ENCODE data around the gene HNRNPAB.

HNRNPAB gene

GRCh38 chr5:178204182-178204934 is at the start of gene HNRNPAB:
TSS of gene HNRNPAB (plus strand) at chr5:178204533. CDS start at chr5:178204838, 305 bp downstream.
- peak within 1 kb of the TSS; percentile 86 for H3K4me3 ChIP-seq (ENCODE audit: low read depth, low read length)
- in situ Hi-C loops (cut with HindIII; ENCODE audit: low sequenced_read_pairs) = no loop called here
- TF ChIP-seq CTCF (IDR thresholded peaks at IDR 0.05; ENCODE audit: low read depth, low read length) = no peak
- DNase-seq (ENCODE audit: low read depth, low spot score) = peak; percentile 96

GRCh38 chr5:178155065-178155464 is 49.3 kb upstream of the HNRNPAB start:
- in situ Hi-C loops (cut with HindIII; ENCODE audit: low sequenced_read_pairs) = no loop called here
- no peak for DNase-seq (ENCODE audit: low read depth, low spot score)
- H3K4me3 ChIP-seq (ENCODE audit: low read depth, low read length) = no peak overlapping the region
- no peak for TF ChIP-seq CTCF (IDR thresholded peaks at IDR 0.05; ENCODE audit: low read depth, low read length)

- TF ChIP-seq CTCF (IDR thresholded peaks at IDR 0.05; ENCODE audit: low read depth, low read length) = no peak
Observed at GRCh38 chr5:178160176-178160575, 44.2 kb upstream of the HNRNPAB start.

GRCh38 chr5:178162481-178162880 is 41.9 kb upstream of the HNRNPAB start:
- no peak for TF ChIP-seq CTCF (IDR thresholded peaks at IDR 0.05; ENCODE audit: low read depth, low read length)
- no peak overlapping the region for H3K4me3 ChIP-seq (ENCODE audit: low read depth, low read length)
- DNase-seq (ENCODE audit: low read depth, low spot score) = no peak
- in situ Hi-C loops (cut with HindIII; ENCODE audit: low sequenced_read_pairs) = no loop called here

More at GRCh38 chr5:178160176-178160575, 44.2 kb upstream of the HNRNPAB start:
- no peak for DNase-seq (ENCODE audit: low read depth, low spot score)
- in situ Hi-C loops (cut with HindIII; ENCODE audit: low sequenced_read_pairs) = no loop called here
- no peak overlapping the region for H3K4me3 ChIP-seq (ENCODE audit: low read depth, low read length)

GRCh38 chr5:178163772-178164735 is 40.3 kb upstream of the HNRNPAB start:
- peak; percentile 100 for TF ChIP-seq CTCF (IDR thresholded peaks at IDR 0.05; ENCODE audit: low read depth, low read length)
- in situ Hi-C loops (cut with HindIII; ENCODE audit: low sequenced_read_pairs) = no loop called here
- peak overlapping the region; percentile 11 for H3K4me3 ChIP-seq (ENCODE audit: low read depth, low read length)
- peak; percentile 61 for DNase-seq (ENCODE audit: low read depth, low spot score)

- in situ Hi-C loops (cut with HindIII; ENCODE audit: low sequenced_read_pairs) = no loop called here
- no peak for TF ChIP-seq CTCF (IDR thresholded peaks at IDR 0.05; ENCODE audit: low read depth, low read length)
- no peak overlapping the region for H3K4me3 ChIP-seq (ENCODE audit: low read depth, low read length)
- DNase-seq (ENCODE audit: low read depth, low spot score) = no peak
Observed at GRCh38 chr5:178165581-178165980, 38.8 kb upstream of the HNRNPAB start.
